GM21367 (cell line): ENCODE measurements around the gene PTPRN2.

Source experiments
- ATAC-seq: cut with Tn5 transposase; IDR thresholded peaks from one replicate; pipeline ENCODE4 v1.9.1; 2021; ENCODE audit not compliant: unreplicated experiment

PTPRN2 gene

GRCh38 chr7:157766098-157766497, 821.5 kb downstream of the PTPRN2 start:
- ATAC-seq, result no peak

- no peak for ATAC-seq
Observed at GRCh38 chr7:157764946-157765537, 822.6 kb downstream of the PTPRN2 start.

GRCh38 chr7:157764193-157764592, 823.4 kb downstream of the PTPRN2 start:
- no peak for ATAC-seq

- ATAC-seq, result no peak
Observed at GRCh38 chr7:157763279-157764000, 824.2 kb downstream of the PTPRN2 start.

- no peak for ATAC-seq
Observed at GRCh38 chr7:157762824-157763223, 824.8 kb downstream of the PTPRN2 start.

GRCh38 chr7:157760004-157760730, 827.5 kb downstream of the PTPRN2 start:
- no peak for ATAC-seq

- ATAC-seq, result no peak
Observed at GRCh38 chr7:157759246-157759805, 828.3 kb downstream of the PTPRN2 start.

- no peak for ATAC-seq
Observed at GRCh38 chr7:157758468-157759245, 829.0 kb downstream of the PTPRN2 start.

GRCh38 chr7:157757776-157758467, 829.7 kb downstream of the PTPRN2 start:
- ATAC-seq, result no peak

- no peak for ATAC-seq
Observed at GRCh38 chr7:157757211-157757610, 830.4 kb downstream of the PTPRN2 start.

- no peak for ATAC-seq
Observed at GRCh38 chr7:157755741-157756140, 831.9 kb downstream of the PTPRN2 start.

- no peak for ATAC-seq
Observed at GRCh38 chr7:157754416-157754790, 833.2 kb downstream of the PTPRN2 start.

GRCh38 chr7:157753713-157754415, 833.8 kb downstream of the PTPRN2 start:
- ATAC-seq, result no peak

- ATAC-seq, result no peak
Observed at GRCh38 chr7:157752832-157753291, 834.8 kb downstream of the PTPRN2 start.

- ATAC-seq, result no peak
Observed at GRCh38 chr7:157751951-157752673, 835.5 kb downstream of the PTPRN2 start.

- no peak for ATAC-seq
Observed at GRCh38 chr7:157751406-157751805, 836.2 kb downstream of the PTPRN2 start.

GRCh38 chr7:157750291-157750690, 837.3 kb downstream of the PTPRN2 start:
- no peak for ATAC-seq

GRCh38 chr7:157745721-157746709, 841.6 kb downstream of the PTPRN2 start:
- no peak for ATAC-seq
